Ovary (tissue), 3 donors: Measurements from ENCODE around the gene BTBD17.

Experiments
- CTCF ChIP-seq, 3 donors: fragments of 450-650 bp in 2 of 3; fragments of 200-600 bp in 1 of 3; IDR thresholded peaks; one replicate each; pipeline versions ENCODE4 v1.5.1 to v1.8.0; 2016 to 2022; ENCODE audit warnings: antibody characterized with exemption in 3 of 3, mild to moderate bottlenecking in 1 of 3
- EP300 ChIP-seq: sonication (generic); formaldehyde crosslinking; IDR thresholded peaks from one replicate; pipeline ENCODE4 v1.6.1; 2017; ENCODE audit warnings: antibody characterized with exemption
- POLR2A ChIP-seq: fragments of 450-650 bp; IDR thresholded peaks from one replicate; pipeline ENCODE4 v1.6.1; 2017; ENCODE audit warnings: antibody characterized with exemption, mild to moderate bottlenecking, moderate library complexity
- donor health status: DM: no; HTN: no; CAD: no.

- TF ChIP-seq POLR2A (no peak), CTCF (IDR thresholded peaks at IDR 0.05) (no peak), EP300 (no peak)
These were observed 10.0 kb downstream of the BTBD17 start for GRCh38 chr17:74351552-74352210.
